Measurements from ENCODE around the gene CASK. TPM values are rescaled to one million over a fixed set of nuclear protein-coding genes. Genes with fewer than 3 reads are reported as not detected.

Gene CASK
- total and polyA plus RNA-seq, 7 experiments from 2014 or later = 5.6 to 72.4 (median 43.5) TPM

DNA sequence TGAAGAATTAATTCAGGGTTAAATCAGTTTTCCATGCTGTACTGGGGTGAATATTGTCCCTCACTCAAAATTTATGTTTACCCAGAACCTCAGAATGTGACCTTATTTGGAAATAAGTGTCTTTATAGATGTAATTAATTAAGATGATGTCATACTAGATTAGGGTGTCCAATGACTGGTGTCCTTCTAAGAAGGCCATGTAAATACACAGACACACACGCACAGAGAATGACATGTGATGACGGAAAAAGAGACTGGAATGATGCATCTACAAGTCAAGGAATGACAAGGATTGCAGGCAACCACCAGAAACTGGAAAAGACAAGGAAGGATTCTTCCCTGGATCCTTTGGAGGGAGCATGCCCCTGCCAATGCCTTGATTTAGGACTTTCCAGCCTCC is 319.2 kb downstream of the CASK start:
- ChIA-PET CTCF (no interaction called here), POLR2A (no interaction called here)
- no peaks in the 10 kb centered on the region for H3K36me3 ChIP-seq (ENCODE audit: control insufficient read depth in 2 of 3, insufficient read depth in 3 of 3, low read length in 3 of 3)
- ATAC-seq (no peak), DNase-seq (no peak)
- intact Hi-C loops (cut with micrococcal nuclease) = no loop called here
- no peak overlapping the region for H3K27ac ChIP-seq (ENCODE audit: low read depth, low read length)
- peaks cover 0 to 3% (median 0%) of the 10 kb centered on the region in 7 donors for H3K4me1 Mint-ChIP-seq
- H3K9me3 ChIP-seq (ENCODE audit: control insufficient read depth in 2 of 3, low read length in 3 of 3) = no peaks in the 10 kb centered on the region
- no peak overlapping the region for H3K4me3 ChIP-seq (ENCODE audit: low read length)
- peaks cover 0 to 3% (median 0%) of the 10 kb centered on the region in 11 donors for H3K9me3 Mint-ChIP-seq
- peaks cover 0 to 15% (median 6%) of the 10 kb centered on the region in 5 donors for H3K36me3 Mint-ChIP-seq
- no peaks in the 10 kb centered on the region for H3K4me1 ChIP-seq (ENCODE audit: control insufficient read depth in 2 of 2, insufficient read depth in 2 of 2, low read length in 2 of 2)
- H3K4me3 Mint-ChIP-seq = no peak overlapping the region
- no peaks in the 10 kb centered on the region for H3K27me3 Mint-ChIP-seq
- H3K27me3 ChIP-seq (ENCODE audit: control insufficient read depth in 2 of 2, insufficient read depth in 2 of 2, low read length in 2 of 2) = no peaks in the 10 kb centered on the region
- H3K27ac Mint-ChIP-seq = peak overlapping the region in 1 of 9 donors; percentile 21

DNA sequence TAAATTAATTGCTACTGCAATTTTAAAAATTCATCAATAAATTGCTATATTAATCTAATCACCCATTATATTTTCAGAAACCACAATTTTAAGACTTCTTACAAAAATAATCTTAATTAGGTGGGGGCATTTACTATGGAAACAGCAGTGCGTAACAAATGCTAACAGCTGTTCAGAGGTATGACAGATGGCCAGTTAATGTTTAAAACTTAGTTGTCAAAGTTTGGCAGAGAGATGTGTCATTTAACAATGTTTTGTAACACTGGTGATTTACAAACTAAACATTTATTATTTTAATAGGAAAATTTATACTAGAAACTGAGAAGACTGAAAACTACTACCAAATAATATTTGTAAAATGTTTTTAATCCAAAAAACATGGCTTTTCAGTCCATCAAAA is 319.8 kb downstream of the CASK start:
- ATAC-seq (no peak), DNase-seq (no peak)
- ChIA-PET POLR2A (no interaction called here), CTCF (no interaction called here)
- H3K27ac ChIP-seq (ENCODE audit: low read depth, low read length) = no peak overlapping the region
- H3K9me3 ChIP-seq (ENCODE audit: control insufficient read depth in 2 of 3, low read length in 3 of 3) = no peaks in the 10 kb centered on the region
- Mint-ChIP-seq H3K9me3 (peaks cover 0 to 3% (median 0%) of the 10 kb centered on the region in 11 donors), H3K4me3 (no peak overlapping the region), H3K27me3 (no peaks in the 10 kb centered on the region), H3K4me1 (peaks cover 0 to 3% (median 0%) of the 10 kb centered on the region in 7 donors), H3K36me3 (peaks cover 0 to 15% (median 6%) of the 10 kb centered on the region in 5 donors), H3K27ac (no peak overlapping the region)
- no peak overlapping the region for H3K4me3 ChIP-seq (ENCODE audit: low read length)
- no peaks in the 10 kb centered on the region for H3K4me1 ChIP-seq (ENCODE audit: control insufficient read depth in 2 of 2, insufficient read depth in 2 of 2, low read length in 2 of 2)
- H3K36me3 ChIP-seq (ENCODE audit: control insufficient read depth in 2 of 3, insufficient read depth in 3 of 3, low read length in 3 of 3) = no peaks in the 10 kb centered on the region
- intact Hi-C loops (cut with micrococcal nuclease) = no loop called here
- no peaks in the 10 kb centered on the region for H3K27me3 ChIP-seq (ENCODE audit: control insufficient read depth in 2 of 2, insufficient read depth in 2 of 2, low read length in 2 of 2)

DNA sequence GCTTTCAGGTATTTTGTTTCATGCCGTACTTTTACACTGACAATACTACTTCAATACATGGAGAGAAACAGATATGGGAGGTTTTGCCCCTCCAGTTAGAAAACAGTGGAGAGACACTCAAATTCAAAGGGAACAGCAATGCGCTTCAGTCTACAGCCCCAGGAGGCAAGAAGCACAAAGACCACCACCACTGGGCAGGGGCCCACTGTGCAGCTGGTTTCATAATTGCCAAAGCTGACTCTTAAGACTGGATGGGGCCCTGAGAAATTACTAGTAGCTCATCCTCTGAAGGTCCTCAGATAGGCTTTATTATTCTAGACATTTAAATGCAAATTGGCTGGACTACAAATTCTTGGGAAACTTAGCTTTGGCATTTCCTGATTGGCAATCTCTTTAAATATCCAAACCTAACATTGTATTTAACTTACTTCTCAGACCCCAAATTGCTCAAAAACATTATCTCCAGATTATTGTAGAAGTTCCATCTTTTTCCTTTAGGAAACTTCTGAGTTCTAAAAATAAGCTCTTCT is 320.5 kb downstream of the CASK start:
- ATAC-seq (no peak), DNase-seq (no peak)
- Mint-ChIP-seq H3K27me3 (no peaks in the 10 kb centered on the region), H3K9me3 (peaks cover 0 to 3% (median 0%) of the 10 kb centered on the region in 11 donors), H3K36me3 (peaks cover 0 to 10% (median 5%) of the 10 kb centered on the region in 5 donors), H3K4me1 (peaks cover 0 to 3% (median 0%) of the 10 kb centered on the region in 7 donors), H3K27ac (no peak overlapping the region), H3K4me3 (no peak overlapping the region)
- no peaks in the 10 kb centered on the region for H3K9me3 ChIP-seq (ENCODE audit: control insufficient read depth in 2 of 3, low read length in 3 of 3)
- H3K36me3 ChIP-seq (ENCODE audit: control insufficient read depth in 2 of 3, insufficient read depth in 3 of 3, low read length in 3 of 3) = no peaks in the 10 kb centered on the region
- POLR2A ChIA-PET = no interaction called here
- intact Hi-C loops (cut with micrococcal nuclease) = no loop called here
- H3K4me1 ChIP-seq (ENCODE audit: control insufficient read depth in 2 of 2, insufficient read depth in 2 of 2, low read length in 2 of 2) = no peaks in the 10 kb centered on the region
- CTCF ChIA-PET = no interaction called here
- H3K27ac ChIP-seq (ENCODE audit: low read depth, low read length) = no peak overlapping the region
- no peaks in the 10 kb centered on the region for H3K27me3 ChIP-seq (ENCODE audit: control insufficient read depth in 2 of 2, insufficient read depth in 2 of 2, low read length in 2 of 2)
- H3K4me3 ChIP-seq (ENCODE audit: low read length) = no peak overlapping the region

DNA sequence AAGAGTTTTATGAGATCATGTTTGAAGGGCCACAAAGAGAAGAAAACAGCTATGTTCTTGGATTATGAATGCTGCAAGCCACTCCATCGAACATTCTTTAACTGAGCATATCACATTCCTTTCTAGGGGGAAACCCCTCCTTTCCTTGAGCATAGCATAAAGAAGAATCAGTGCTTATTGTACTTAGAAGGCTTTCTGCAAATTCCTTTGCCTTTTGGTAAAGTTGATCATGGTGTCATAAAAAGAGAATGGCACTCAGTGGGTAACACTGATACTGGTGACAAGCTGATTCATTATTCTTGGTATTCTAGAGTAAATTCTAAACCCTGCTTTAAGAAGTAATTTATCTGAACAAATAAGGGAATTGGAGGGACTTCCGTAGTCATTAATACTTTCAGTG is 323.1 kb downstream of the CASK start:
- Histone ChIP-seq H3K4me1 (ENCODE audit: control insufficient read depth in 2 of 2, insufficient read depth in 2 of 2, low read length in 2 of 2) (no peaks in the 10 kb centered on the region), H3K4me3 (ENCODE audit: low read length) (no peak overlapping the region), H3K27me3 (ENCODE audit: control insufficient read depth in 2 of 2, insufficient read depth in 2 of 2, low read length in 2 of 2) (no peaks in the 10 kb centered on the region), H3K36me3 (ENCODE audit: control insufficient read depth in 2 of 3, insufficient read depth in 3 of 3, low read length in 3 of 3) (no peaks in the 10 kb centered on the region), H3K27ac (ENCODE audit: low read depth, low read length) (no peak overlapping the region), H3K9me3 (ENCODE audit: control insufficient read depth in 2 of 3, low read length in 3 of 3) (no peaks in the 10 kb centered on the region)
- ChIA-PET POLR2A (interaction anchor here (0.5 kb wide), 1 partner anchor 14 kb away, joined by 3 read pairs; no protein-coding TSS in a partner anchor), CTCF (no interaction called here)
- DNase-seq (no peak), ATAC-seq (no peak)
- Mint-ChIP-seq H3K4me1 (peaks cover 0 to 6% (median 0%) of the 10 kb centered on the region in 7 donors), H3K27ac (no peak overlapping the region), H3K36me3 (peaks cover 0 to 3% (median 0%) of the 10 kb centered on the region in 5 donors), H3K9me3 (peaks cover 0 to 3% (median 0%) of the 10 kb centered on the region in 11 donors), H3K4me3 (no peak overlapping the region), H3K27me3 (no peaks in the 10 kb centered on the region)
- intact Hi-C loops (cut with micrococcal nuclease) = no loop called here

DNA sequence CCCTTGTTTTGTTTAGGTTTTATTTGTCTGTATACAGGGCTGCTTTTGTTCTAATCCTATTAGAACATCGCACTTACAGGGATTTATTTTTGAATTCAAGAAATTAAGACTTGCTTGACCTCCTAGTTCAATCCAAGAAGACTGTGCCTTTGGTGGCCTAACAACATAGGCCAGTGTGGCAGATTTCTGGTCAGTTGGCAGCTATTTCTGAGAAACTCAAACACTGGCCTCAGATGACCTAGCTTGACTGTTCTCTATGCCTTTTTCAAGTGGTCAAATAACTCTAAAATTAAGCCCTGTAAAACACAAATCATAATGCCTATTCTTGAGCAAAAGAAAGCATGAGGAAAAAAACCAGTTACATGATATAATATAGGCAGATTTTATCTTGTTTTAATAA is 323.8 kb downstream of the CASK start:
- Mint-ChIP-seq H3K4me1 (peaks cover 0 to 6% (median 0%) of the 10 kb centered on the region in 7 donors), H3K27me3 (no peaks in the 10 kb centered on the region), H3K4me3 (no peak overlapping the region), H3K9me3 (peaks cover 0 to 3% (median 0%) of the 10 kb centered on the region in 11 donors), H3K27ac (no peak overlapping the region), H3K36me3 (peaks cover 0 to 3% (median 0%) of the 10 kb centered on the region in 5 donors)
- no peaks in the 10 kb centered on the region for H3K36me3 ChIP-seq (ENCODE audit: control insufficient read depth in 2 of 3, insufficient read depth in 3 of 3, low read length in 3 of 3)
- no peak overlapping the region for H3K4me3 ChIP-seq (ENCODE audit: low read length)
- intact Hi-C loops (cut with micrococcal nuclease) = no loop called here
- ChIA-PET POLR2A (interaction anchor here (0.5 kb wide), 1 partner anchor 14 kb away, joined by 3 read pairs; no protein-coding TSS in a partner anchor), CTCF (no interaction called here)
- H3K27ac ChIP-seq (ENCODE audit: low read depth, low read length) = no peak overlapping the region
- no peaks in the 10 kb centered on the region for H3K27me3 ChIP-seq (ENCODE audit: control insufficient read depth in 2 of 2, insufficient read depth in 2 of 2, low read length in 2 of 2)
- no peak for DNase-seq
- H3K9me3 ChIP-seq (ENCODE audit: control insufficient read depth in 2 of 3, low read length in 3 of 3) = no peaks in the 10 kb centered on the region
- no peaks in the 10 kb centered on the region for H3K4me1 ChIP-seq (ENCODE audit: control insufficient read depth in 2 of 2, insufficient read depth in 2 of 2, low read length in 2 of 2)
- no peak for ATAC-seq

DNA sequence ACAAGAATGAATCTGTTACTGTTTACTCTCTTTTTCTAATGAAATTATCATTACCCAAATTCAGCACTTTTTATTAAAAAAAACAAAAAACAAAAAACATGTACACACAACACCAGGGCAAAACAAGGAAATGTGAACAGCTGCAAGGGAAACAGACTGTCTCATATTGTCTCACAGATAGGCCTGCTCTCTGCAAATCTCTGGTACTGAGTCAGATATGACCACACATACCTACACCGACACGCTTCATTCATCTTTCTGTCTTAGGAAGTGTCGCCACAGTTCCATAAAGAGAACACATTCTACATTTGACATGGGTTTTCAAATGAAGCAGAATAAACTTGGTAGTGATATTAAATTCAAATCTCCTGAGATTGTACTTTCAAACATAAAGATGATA is 326.8 kb downstream of the CASK start:
- H3K36me3 Mint-ChIP-seq = peaks cover 0 to 3% (median 0%) of the 10 kb centered on the region in 5 donors
- no peak for DNase-seq
- no peak overlapping the region for H3K4me3 Mint-ChIP-seq
- Histone ChIP-seq H3K4me3 (ENCODE audit: low read length) (no peak overlapping the region), H3K36me3 (ENCODE audit: control insufficient read depth in 2 of 3, insufficient read depth in 3 of 3, low read length in 3 of 3) (no peaks in the 10 kb centered on the region), H3K9me3 (ENCODE audit: control insufficient read depth in 2 of 3, low read length in 3 of 3) (no peaks in the 10 kb centered on the region), H3K27ac (ENCODE audit: low read depth, low read length) (no peak overlapping the region), H3K4me1 (ENCODE audit: control insufficient read depth in 2 of 2, insufficient read depth in 2 of 2, low read length in 2 of 2) (no peaks in the 10 kb centered on the region), H3K27me3 (ENCODE audit: control insufficient read depth in 2 of 2, insufficient read depth in 2 of 2, low read length in 2 of 2) (no peaks in the 10 kb centered on the region)
- H3K4me1 Mint-ChIP-seq = peaks cover 0 to 6% (median 0%) of the 10 kb centered on the region in 7 donors
- ATAC-seq = no peak
- ChIA-PET POLR2A (no interaction called here), CTCF (no interaction called here)
- no peak overlapping the region for H3K27ac Mint-ChIP-seq
- H3K9me3 Mint-ChIP-seq = peaks cover 0 to 3% (median 0%) of the 10 kb centered on the region in 11 donors
- intact Hi-C loops (cut with micrococcal nuclease) = no loop called here
- H3K27me3 Mint-ChIP-seq = no peaks in the 10 kb centered on the region

DNA sequence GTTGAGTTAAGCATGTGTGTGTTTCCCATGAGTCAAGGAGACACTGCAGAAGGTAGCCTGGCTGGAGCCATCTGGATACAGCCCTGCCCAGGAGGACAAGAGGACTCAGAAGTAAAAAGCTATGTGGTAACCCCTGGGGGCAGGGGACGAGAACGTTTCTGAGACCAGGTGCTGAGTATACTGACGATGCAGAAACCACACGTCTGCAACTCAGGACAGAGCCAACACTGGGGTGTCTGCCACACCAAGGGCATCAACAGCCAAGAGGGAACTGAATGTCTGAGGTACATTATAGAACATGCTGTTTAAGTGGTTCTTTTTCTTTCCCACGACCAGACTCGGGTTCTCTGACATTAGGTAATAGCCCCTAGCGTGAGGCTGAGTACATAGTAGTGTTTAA is 328.7 kb downstream of the CASK start:
- Histone ChIP-seq H3K27ac (ENCODE audit: low read depth, low read length) (no peak overlapping the region), H3K4me3 (ENCODE audit: low read length) (no peak overlapping the region), H3K36me3 (ENCODE audit: control insufficient read depth in 2 of 3, insufficient read depth in 3 of 3, low read length in 3 of 3) (no peaks in the 10 kb centered on the region), H3K27me3 (ENCODE audit: control insufficient read depth in 2 of 2, insufficient read depth in 2 of 2, low read length in 2 of 2) (no peaks in the 10 kb centered on the region), H3K4me1 (ENCODE audit: control insufficient read depth in 2 of 2, insufficient read depth in 2 of 2, low read length in 2 of 2) (no peaks in the 10 kb centered on the region), H3K9me3 (ENCODE audit: control insufficient read depth in 2 of 3, low read length in 3 of 3) (no peaks in the 10 kb centered on the region)
- intact Hi-C loops (cut with micrococcal nuclease) = no loop called here
- Mint-ChIP-seq H3K4me3 (no peak overlapping the region), H3K4me1 (peaks cover 0 to 6% (median 0%) of the 10 kb centered on the region in 7 donors), H3K27me3 (no peaks in the 10 kb centered on the region), H3K36me3 (no peaks in the 10 kb centered on the region), H3K27ac (no peak overlapping the region), H3K9me3 (no peaks in the 10 kb centered on the region)
- ATAC-seq (no peak), DNase-seq (no peak)
- POLR2A ChIA-PET = no interaction called here
- CTCF ChIA-PET = no interaction called here

Measured in naive thymus-derived CD4-positive, alpha-beta T cell (primary cell).